ENCODE data around the gene GNG3.

Gene GNG3

DNA sequence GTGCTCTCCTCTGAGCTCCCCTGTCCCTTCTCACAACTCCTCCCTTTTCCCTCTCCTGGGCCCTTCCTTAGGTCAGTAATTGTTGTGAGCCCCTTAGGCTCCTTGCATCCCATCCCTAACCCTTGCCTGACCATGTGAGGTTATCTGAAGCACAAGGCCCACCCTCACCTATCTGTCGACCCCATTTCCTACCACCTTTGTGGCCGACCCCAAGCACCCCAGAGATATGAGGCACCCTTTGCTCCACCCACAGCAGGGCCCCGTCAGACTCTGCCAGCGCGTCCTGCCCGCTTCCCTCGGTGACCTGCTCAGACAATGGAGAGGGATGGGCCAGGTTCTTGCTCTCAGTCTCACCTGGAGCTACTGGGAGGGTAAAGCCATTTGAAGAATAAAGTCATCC lies 1.3 kb downstream of the GNG3 start:
- peaks cover 52% of the 10 kb centered on the region for H3K4me1 ChIP-seq (ENCODE audit: insufficient read depth, low read length)
- no peaks in the 10 kb centered on the region for H3K27me3 ChIP-seq (ENCODE audit: insufficient read depth, low read length, poor library complexity)
- peak overlapping the region; percentile 81 for H3K27ac ChIP-seq (ENCODE audit: low read length)
- peak overlapping the region; percentile 62 for H2AFZ ChIP-seq (ENCODE audit: low read depth, low read length)
- no peaks in the 10 kb centered on the region for H3K9me3 ChIP-seq (ENCODE audit: insufficient read depth, low read length, severe bottlenecking)
- no peaks in the 10 kb centered on the region for H4K20me1 ChIP-seq (ENCODE audit: insufficient read depth, low read length)
- peak overlapping the region; percentile 86 for H3K4me2 ChIP-seq (ENCODE audit: insufficient read depth, low read length)
- H3K79me2 ChIP-seq (ENCODE audit: insufficient read depth, low read length) = peaks cover 24% of the 10 kb centered on the region
- no peak for TF ChIP-seq EZH2 (IDR thresholded peaks at IDR 0.05; ENCODE audit: borderline replicate concordance, low read depth, low read length, severe bottlenecking)
- TF ChIP-seq, protein P1, sequence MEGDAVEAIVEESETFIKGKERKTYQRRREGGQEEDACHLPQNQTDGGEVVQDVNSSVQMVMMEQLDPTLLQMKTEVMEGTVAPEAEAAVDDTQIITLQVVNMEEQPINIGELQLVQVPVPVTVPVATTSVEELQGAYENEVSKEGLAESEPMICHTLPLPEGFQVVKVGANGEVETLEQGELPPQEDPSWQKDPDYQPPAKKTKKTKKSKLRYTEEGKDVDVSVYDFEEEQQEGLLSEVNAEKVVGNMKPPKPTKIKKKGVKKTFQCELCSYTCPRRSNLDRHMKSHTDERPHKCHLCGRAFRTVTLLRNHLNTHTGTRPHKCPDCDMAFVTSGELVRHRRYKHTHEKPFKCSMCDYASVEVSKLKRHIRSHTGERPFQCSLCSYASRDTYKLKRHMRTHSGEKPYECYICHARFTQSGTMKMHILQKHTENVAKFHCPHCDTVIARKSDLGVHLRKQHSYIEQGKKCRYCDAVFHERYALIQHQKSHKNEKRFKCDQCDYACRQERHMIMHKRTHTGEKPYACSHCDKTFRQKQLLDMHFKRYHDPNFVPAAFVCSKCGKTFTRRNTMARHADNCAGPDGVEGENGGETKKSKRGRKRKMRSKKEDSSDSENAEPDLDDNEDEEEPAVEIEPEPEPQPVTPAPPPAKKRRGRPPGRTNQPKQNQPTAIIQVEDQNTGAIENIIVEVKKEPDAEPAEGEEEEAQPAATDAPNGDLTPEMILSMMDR (IDR thresholded peaks at IDR 0.05; ENCODE audit: borderline replicate concordance, extremely low read depth, low read length, poor library complexity, severe bottlenecking) = no peak
- H3K4me3 ChIP-seq (ENCODE audit: low read depth in 1 of 2, low read length in 2 of 2) = peak overlapping the region; percentile 37 to 72
- H3K36me3 ChIP-seq (ENCODE audit: insufficient read depth, low read length) = peaks cover 37% of the 10 kb centered on the region
- ATAC-seq (ENCODE audit: insufficient read depth, low read depth) = peak; percentile 7; the same call in 2 of the 3 replicates
- DNase-seq = peak; percentile 51
- H3K9ac ChIP-seq (ENCODE audit: low read depth, low read length) = peak overlapping the region; percentile 74

DNA sequence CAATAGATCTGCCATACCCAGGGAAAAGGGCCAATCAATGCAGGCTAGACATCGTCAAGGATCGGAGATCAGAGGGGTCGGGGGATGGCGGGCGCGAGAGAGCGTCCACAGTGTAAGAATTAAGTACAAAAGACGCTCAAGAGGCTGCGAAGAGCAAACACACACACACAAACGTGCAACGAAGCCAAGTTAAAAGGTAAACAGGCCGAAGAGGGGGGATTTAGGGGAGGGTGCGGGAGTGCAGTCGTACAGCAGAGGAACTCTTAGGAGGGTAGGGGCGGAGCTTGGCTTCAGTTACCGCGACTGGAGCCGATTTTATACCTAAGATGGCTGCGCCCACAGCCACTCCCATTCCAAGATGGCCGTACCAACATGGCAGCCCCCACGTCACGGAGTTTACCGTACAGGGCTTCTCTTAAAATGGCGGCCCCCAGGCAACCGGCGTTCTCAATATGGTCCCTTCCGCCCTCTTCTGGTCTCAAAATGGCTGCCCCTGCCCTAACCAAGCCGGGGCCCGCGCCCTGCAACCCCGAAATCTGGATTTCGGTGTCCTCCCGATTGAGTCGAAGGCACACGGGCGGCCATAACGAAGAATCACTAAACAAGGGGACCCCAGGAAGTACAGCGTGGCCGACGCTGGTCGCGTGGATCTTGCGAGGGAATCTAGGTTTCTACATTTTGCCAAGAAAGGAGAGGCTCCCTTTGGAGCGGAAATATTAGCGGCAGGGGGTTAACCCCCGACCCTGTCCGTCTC lies 1.9 kb downstream of the GNG3 start:
- ATAC-seq (ENCODE audit: insufficient read depth, low read depth) = peak; percentile 79
- Histone ChIP-seq H3K36me3 (ENCODE audit: insufficient read depth, low read length) (peaks cover 42% of the 10 kb centered on the region), H3K9ac (ENCODE audit: low read depth, low read length) (peak overlapping the region; percentile 74)

DNA sequence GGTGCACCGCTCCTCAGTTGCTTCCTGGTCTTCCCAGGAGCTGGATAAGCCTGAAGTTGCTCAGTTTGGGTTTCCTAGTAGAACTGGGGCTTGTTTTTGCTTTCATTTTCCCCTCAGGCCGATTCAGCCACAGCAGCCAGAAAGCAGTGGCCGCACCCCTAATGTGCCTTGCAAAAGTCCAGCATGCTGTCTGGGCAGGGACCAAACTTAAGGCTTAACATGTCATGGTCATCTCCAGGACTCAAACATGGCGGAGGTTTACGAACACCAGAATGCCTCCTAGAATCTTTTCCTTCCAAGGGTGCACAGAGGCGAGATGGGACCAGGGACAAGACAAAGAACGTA lies 2.5 kb downstream of the GNG3 start:
- Histone ChIP-seq H3K27me3 (ENCODE audit: insufficient read depth, low read length, poor library complexity) (no peaks in the 10 kb centered on the region), H3K4me3 (ENCODE audit: low read depth in 1 of 2, low read length in 2 of 2) (peak overlapping the region in 1 of 2 experiments; percentile 72; a peak in 2 of 4 replicates), H3K9ac (ENCODE audit: low read depth, low read length) (peak overlapping the region; percentile 74), H3K4me2 (ENCODE audit: insufficient read depth, low read length) (peak overlapping the region; percentile 86), H3K4me1 (ENCODE audit: insufficient read depth, low read length) (peaks cover 51% of the 10 kb centered on the region), H4K20me1 (ENCODE audit: insufficient read depth, low read length) (no peaks in the 10 kb centered on the region), H2AFZ (ENCODE audit: low read depth, low read length) (peak overlapping the region; percentile 76), H3K79me2 (ENCODE audit: insufficient read depth, low read length) (peaks cover 31% of the 10 kb centered on the region), H3K27ac (ENCODE audit: low read length) (peak overlapping the region; percentile 86), H3K9me3 (ENCODE audit: insufficient read depth, low read length, severe bottlenecking) (no peaks in the 10 kb centered on the region), H3K36me3 (ENCODE audit: insufficient read depth, low read length) (peaks cover 47% of the 10 kb centered on the region)
- no peak for ATAC-seq (ENCODE audit: insufficient read depth, low read depth)
- no peak for TF ChIP-seq EZH2 (IDR thresholded peaks at IDR 0.05; ENCODE audit: borderline replicate concordance, low read depth, low read length, severe bottlenecking)
- TF ChIP-seq, protein P1 (IDR thresholded peaks at IDR 0.05; ENCODE audit: borderline replicate concordance, extremely low read depth, low read length, poor library complexity, severe bottlenecking) = no peak
- DNase-seq = no peak

More for the DNA sequence above, 1.9 kb downstream of the GNG3 start:
- Histone ChIP-seq H4K20me1 (ENCODE audit: insufficient read depth, low read length) (no peaks in the 10 kb centered on the region), H3K27ac (ENCODE audit: low read length) (peak overlapping the region; percentile 86), H3K27me3 (ENCODE audit: insufficient read depth, low read length, poor library complexity) (no peaks in the 10 kb centered on the region), H3K4me3 (ENCODE audit: low read depth in 1 of 2, low read length in 2 of 2) (peak overlapping the region; percentile 37 to 72), H3K79me2 (ENCODE audit: insufficient read depth, low read length) (peaks cover 26% of the 10 kb centered on the region), H3K4me2 (ENCODE audit: insufficient read depth, low read length) (peak overlapping the region; percentile 86), H2AFZ (ENCODE audit: low read depth, low read length) (peak overlapping the region; percentile 76), H3K9me3 (ENCODE audit: insufficient read depth, low read length, severe bottlenecking) (no peaks in the 10 kb centered on the region), H3K4me1 (ENCODE audit: insufficient read depth, low read length) (peaks cover 52% of the 10 kb centered on the region)
- DNase-seq = peak; percentile 98
- TF ChIP-seq, protein P1 (IDR thresholded peaks at IDR 0.05; ENCODE audit: borderline replicate concordance, extremely low read depth, low read length, poor library complexity, severe bottlenecking) = no peak
- no peak for TF ChIP-seq EZH2 (IDR thresholded peaks at IDR 0.05; ENCODE audit: borderline replicate concordance, low read depth, low read length, severe bottlenecking)
